GM04504 (cell line): ENCODE data around the gene POLR1A.

Experiments used
- DNase-seq: peaks from one replicate; pipeline ENCODE4 v3.0.0-alpha.2; 2012; ENCODE audit warnings: low read depth

Gene POLR1A

DNA sequence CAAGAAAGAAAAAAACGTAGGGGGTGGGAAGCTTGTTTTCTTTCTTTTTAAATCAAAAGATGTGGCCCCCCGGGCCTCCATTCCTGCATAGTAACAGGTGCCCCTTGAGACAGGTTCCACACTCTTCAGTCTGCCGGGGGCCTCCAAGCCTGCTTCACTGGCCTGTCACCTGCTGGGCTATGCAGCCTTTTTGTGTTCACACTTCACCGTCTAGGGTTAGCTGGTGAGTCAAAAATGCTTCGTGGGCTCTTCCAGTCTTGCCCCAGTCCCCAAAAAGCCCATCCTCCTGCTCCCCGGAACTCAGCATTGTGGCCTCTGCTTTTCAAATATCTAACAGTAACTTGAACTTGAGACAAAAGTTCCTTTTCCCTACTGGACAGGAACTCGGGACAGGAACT lies 67.9 kb downstream of the POLR1A start:
- DNase-seq = no peak

DNA sequence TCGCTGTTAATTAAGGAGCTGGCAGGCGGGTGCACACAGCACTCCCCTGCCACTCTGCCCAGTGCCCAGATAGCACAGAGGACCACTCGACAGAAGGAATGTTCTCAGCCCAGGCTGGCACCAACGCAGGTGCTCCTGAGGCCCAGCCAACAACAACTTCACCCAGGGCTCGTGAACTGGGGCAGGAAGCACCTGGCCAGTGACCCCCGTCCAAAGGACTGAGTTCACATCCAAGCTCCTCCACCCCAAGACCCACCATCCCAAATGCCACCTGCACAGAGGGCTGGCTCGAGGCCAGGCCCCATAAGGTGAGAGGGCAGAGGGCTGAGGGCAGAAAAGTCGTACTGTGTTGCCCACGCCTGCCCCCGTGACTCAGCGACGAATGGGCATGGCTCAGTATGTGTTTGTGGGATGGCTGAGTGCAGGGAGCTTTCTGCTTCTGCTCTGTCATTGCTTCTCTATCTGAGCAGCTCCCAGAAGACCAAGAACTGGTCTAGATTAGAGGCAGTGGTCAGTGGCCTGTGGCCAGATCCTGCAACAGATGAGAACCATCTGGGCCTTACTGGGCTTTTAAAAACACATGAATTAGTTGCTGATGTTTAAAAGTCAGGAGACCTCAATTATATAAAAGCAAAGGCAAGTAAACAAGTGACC lies 68.4 kb downstream of the POLR1A start:
- DNase-seq = peak; percentile 93

DNA sequence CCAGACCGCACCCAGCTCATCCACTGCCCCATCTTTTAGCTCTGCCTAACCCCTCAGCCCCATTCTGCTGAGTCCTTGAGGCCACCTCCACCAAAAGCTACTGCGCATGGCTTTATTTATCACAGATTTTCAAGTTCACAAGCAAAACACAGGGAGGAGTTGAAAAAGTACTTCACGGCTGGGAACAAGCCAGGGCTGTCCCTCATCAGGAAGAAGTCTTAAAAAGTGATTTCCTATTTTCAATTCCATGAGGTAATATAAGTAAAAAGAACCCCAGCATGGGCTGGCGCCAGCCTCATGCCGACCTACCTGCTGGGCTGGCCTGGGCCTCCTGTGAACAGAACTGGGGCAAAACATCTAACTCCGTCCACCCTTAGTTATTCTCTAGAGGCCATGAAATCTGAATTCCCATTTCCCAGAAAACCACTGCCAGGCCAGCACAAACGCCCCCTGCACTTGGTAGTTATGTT lies 69.0 kb downstream of the POLR1A start:
- no peak for DNase-seq

DNA sequence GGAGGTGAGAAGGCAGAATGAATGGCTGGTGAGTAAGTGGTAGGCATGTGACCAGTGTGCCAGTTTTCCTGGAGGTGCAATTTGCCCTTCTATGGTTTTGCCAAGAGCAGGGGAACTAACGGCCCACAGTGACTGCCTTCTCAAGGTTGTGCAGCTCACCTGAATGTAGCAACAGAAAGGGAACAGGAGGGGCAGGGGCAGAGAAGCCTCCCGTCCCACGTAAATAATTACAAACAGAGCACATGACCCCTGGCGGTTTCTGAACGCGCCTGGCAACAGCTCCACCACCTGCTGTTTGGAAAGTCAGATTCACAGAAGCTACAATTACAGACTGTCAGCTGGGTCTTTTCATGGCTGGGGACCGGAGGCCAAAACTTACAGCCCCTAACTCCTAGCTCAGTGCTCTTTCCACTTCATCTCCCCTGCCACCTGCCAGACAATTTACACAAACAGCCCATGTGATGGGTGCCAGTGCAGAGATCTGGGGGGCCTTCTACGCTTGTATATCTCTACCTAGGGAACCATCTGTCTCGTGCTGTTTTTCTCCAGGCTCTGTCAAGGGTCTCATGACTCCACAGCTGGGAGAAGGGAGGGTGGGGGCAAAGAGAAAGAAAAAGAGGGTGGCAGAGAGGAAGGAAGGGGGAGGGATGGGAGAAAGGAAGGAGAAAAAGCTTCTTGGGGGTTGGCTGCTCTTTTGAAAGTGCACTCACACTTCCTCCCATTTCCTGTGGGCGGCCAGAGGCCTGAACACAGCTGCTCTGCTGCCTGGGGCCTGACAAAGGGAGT lies 69.6 kb downstream of the POLR1A start:
- peak; percentile 60 for DNase-seq

DNA sequence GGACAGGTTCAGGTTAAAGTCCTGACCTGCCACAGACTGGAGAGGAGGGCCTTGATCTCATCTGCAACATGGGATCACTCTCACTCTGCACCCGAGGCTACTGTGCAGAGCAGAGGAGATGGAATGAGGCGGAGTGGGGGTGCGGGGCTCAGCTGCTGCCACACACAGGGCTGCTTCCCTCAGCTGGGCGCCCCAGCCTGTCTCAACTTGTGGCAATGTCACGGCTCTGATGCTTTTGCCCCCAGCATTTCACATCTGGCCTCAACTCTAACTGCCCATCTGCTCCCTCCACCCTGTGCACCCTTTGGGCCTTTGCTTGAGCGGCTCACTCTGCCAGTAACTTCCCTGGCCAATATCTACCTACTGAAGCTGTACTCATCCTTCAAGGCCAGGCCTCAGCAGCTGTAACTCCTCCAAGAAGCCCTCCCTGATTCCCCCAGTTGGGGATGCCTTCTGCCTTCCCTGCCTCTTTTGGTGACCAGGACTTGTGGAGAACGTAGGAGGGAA lies 70.3 kb downstream of the POLR1A start:
- no peak for DNase-seq

DNA sequence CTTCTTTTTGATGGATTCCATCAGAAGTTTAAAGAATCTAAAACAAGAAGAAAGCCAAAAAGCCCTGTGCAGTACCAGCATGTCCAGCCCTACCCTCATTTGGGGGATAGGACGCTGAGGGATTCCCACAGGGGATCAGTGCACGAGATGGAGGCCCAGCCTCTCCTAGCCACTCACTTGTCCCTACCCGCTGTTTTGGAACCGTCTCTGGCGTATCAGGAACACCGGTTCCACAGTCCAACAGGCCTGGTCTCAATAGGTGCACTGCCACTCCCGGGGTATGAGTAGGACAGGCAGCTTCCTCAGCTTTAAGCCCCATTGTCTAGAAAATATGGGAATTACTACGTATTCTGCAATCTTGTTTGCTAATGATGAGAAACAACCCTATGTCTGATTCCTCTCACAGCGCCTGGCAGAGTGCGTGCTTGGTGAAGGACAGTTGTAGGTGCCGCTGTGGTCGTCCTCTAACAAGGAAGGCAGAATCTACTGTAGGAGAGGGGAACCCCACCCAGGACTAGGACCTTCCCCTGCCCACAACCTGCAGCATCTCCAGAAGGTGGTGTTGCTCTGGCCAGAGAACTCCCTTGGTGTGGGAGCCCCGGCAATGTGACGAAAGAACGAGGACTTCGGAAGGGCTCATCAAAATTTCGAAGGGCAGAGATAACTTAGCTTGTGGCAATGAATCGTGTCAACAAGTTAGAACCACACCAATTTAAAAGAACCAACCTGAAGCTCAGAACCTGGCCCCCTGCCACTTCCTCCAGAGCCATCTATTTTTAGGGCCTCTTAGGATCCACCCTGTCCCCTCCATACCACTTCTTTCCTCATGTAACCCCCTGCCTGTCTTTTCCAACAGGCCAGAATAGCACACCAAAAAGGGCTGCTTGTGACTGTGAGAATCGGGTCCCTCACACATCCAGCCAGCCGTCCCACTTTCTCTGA lies 71.7 kb downstream of the POLR1A start:
- DNase-seq = no peak

DNA sequence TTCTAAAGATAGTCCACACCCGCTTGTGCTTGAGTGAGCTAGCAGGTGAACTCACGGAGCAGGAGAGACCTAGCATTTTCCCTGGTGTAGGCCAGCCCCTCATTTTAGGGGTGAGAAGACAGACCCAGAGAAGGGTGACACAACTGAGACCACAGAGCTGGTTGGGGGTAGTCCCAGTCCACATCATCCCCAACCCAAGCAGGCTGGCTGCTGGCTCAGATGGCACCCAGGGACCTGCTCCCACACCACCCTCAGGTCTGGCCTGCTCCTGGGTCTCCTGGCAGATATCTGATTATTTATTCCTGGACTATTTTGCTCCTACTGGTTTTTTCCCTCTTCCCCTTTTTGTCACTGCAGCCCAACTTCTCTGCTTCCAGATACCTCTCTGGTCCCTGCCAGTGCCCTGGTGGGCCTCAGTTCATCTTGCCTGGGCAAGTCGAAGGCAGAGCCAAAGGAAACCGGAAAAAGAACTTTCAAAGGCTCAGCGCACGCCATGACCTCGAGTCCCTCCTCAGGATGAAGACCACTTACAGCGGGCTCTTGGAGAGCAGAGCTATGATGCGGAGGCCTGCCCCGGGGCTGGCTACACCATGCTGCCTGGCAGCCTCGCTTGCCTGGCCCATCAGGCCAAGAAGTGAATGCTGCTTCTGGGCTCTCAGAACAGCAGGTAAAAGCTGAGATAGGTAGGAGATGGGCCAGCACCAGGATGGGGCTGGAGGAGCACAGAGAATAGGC lies 72.7 kb downstream of the POLR1A start:
- DNase-seq = no peak

DNA sequence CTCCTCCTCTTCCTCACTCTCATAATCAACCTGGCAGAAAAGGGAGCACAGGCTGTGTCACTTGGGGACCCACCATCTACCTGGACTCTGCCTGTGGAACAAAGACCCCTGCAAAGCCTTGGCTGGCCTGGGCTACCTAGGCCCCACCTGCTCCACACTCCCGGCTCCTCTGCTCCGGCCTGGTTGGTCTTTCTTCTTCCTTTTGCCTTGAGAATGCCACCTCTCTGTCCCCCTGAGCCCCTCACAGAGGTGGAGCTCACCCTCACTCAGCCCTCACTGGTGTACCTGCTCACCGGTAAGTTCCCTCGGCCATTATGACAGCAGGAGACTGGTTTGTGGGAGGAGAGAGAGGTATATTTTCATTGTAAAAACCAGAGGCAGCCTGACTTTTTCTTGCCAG lies 74.1 kb downstream of the POLR1A start:
- no peak for DNase-seq

DNA sequence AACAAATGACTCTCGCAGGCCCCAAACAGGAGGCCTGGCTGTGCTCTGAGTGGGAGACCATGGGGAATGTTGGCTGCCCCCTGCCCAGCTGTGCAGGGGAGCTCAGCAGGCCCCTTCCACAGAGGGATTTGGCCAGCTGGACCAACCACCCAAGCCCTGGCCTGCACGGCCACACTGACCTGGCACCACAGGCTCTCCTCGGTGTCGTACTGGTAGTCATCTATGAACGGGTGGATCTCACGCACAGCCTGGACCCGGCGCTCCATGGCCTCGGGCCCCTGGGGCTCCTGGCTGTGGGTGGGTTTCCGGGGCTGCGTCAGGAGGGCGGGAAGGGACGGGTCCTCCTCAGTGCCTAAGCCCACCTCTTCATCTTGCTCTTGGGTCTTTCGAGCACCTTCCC lies 74.5 kb downstream of the POLR1A start:
- DNase-seq = no peak

DNA sequence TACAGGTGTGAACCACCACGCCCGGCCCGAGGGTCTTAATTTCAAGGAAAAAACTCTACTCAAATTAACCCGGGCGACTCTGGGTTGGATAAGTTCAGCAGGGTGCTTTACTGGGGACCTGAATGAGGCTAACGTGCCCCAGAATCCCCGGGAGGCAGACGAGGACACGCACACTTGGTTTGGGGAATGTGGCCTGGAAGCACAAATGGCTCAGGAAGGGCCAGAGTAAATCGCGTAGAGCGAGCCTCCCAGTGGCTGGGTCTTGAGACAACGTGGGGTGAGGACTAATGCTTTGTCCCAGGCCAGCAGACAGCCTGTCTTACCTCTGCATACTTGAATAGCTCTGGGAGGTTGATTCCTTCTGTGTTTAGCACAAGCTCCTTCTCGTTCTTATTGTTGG lies 75.8 kb downstream of the POLR1A start:
- DNase-seq = no peak

DNA sequence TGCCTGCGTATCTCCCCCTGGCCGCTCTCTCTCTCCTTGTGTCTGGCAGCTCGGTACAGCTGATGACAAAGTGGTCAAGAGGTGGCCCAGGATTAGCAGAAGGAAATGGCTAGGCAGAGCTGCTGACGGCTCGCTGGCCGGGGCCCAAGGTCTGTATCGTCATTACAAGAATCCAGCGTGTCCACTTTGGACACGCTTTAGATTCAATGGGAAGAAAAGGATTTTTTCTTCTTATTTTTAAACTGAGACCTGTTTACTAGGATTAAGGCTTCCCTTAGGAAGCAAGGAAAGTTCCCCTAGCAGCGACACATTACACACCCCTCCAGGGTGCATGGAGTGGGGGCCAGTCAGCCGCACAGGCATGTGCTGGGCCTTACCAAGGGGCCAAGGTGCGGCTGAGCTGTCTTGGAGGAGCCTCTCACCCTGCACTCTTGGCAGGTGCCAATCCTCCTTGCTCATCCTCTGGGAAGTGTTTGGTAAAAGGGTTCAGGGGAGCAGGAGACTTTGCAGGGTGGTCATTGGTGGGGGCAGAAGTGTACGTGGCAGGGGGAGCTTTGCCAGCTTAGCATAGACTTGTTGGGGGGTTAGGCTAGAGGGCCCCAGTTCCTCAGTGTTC lies 76.8 kb downstream of the POLR1A start:
- DNase-seq = no peak

DNA sequence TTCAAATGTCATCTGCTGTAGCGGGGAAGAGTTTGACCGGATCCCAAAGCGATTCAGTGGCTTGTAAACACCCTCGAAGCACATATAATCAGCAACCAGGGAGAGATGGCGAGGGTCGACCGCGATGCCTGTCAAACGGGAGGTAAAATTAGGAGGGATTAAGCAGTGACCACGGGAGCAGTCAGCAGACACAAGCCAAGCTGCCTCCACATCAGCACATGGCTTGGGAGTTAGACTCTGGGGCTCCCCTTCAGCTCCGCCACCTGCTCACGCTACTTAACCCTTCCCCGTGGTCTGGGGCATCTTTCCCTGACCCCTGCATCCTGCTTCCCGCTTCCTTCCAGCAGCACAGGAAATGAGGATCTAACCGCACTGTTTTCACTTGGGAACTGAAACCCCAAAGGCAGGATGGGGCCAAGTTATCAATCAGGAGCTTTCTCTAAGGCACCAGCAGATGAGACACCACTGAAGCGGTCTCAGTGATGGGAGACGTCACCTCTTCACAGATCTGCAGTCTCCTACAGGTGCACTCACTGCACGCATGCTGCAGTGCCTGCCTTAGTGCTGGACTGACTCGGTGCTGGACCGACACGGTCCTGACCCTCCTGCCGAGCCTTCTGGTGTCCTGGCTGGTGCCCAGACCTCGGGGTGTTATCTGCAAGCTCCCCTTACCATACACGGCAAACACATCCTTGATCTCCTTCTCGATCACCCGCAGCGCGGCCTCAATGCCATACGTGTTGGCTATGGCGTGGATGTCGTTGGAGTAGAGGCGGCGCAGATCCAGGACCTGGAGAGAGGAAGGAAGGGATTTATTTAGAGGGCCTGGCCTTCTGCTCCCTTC lies 77.5 kb downstream of the POLR1A start:
- DNase-seq = no peak

DNA sequence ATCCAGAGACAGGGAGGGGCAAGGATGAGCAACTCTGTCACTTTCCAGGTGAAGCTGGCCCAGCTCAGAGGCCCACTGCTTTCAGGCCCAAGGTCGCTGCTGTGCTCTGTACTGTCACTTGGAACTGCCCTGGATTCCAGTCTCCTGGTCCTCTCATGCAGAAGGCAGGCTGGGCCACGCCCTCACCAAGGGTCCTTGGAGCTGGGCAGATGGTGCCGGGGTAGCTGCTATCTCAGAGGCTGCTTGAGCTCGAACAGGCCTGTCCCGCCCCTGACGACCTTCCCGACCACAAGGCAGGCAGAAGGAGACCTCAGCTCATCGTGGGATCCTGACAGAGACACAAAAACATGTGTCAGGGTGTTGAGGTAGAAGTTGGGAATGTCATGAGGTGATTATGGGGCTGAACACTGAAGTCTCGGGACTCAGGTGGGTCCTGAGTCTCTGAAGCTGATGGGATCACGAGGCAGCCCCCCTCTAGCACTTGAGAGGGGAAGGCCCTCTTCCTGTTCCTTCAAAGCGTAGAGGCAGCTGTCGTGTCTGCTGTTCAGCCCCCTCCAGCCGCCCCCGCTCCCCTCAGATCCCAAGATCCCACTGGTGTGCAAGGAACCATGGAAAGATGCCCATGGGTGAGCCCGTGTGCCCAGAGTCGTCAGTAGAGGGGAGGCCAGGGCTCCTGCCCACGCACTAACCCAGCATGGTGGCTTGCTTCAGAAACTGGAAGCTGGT lies 78.3 kb downstream of the POLR1A start:
- DNase-seq = no peak

DNA sequence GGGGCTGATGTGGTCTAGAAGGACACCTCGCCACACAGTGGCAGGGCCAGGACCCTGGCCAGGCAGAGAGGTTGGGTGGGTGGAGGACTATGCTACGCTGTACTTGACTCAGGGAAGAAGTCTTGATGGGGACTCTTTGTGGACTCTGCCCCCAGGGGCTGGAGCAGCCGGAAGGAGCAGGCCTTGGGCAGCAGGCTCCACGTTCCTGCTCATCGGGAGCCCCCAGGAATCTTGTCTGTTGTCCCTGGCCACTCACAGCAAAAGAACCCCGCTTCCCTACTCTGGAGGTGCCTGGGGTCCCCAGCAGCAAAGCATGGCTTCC lies 79.0 kb downstream of the POLR1A start:
- DNase-seq = no peak

DNA sequence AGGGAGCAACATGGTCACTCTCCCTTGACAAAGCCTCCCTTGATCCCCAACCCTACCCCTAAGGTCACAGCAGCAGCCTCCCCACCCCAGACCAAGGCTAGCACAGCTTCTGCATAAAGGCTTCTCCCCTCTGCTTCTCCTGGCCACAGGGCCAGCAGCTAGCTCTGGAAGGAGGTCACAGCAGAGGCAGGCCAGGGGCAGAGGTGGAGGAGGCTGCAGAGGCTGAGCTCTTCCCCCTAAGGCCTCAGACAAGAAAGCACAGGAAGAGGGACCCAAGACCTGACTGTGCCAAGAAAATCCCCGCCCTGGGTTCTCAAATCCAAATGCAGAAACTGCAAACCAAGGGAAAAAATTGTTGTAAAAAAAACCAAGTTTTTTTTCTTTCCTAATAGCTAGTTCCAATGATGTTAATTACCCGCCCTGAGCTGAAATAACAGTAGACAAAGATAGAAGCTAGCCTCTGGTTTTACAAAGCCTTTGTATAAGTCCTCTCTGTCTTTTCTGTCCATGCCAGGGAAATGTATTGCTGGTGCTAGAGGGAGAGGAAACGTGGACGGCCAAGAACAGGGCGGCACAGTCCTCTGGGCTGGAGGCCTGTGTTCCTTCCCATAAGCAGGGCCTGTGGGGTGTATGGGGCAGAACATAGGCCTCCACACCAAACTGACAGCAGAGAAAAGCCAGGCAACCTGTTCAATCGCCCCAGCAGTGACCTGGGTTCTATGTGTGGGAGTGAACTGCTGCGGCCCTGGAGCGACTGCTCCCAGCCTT lies 79.5 kb downstream of the POLR1A start:
- no peak for DNase-seq

DNA sequence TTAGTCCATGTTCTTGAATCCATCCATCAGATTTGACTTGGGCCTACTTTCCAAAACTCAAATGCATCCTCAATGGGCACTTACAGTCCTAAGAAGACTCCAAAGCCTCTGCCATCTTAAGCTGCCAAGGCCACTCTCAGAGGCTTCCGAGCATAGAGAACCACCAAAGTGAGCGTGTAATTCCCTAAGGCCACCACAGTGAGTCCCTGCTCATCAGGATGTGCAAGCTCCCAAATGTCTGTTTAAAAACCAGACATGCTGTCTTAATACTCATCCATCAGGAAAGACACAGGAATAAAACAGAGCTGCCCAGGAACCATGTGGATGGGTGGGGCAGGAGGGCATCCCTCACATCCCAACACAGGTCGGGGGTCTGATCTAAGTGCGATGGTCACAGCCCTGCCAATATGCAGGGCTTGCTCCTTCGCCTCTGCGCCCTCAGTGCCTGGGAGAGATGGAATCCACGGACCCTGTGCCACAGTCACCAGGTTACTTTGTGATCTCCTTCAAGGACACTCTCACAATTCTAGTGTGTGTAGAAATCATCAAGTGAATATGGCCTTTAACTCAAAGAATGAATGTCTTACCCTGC lies 80.4 kb downstream of the POLR1A start:
- DNase-seq = no peak

DNA sequence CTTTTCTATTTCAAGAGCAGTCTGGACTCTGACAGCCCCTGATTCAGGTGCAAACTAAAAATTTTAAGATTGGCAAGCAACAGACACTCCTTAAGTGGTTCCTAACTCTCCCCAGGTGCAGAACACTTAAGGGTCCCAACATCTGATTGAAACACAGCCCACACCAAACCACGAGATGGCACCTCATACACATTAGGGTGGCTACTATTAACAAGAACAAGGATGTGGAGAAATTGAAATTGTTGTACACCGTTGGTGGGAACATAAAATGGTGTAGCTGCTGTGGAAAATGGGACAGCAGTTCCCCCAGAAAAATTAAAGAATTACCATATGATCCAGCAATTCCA lies 82.3 kb downstream of the POLR1A start:
- no peak for DNase-seq

DNA sequence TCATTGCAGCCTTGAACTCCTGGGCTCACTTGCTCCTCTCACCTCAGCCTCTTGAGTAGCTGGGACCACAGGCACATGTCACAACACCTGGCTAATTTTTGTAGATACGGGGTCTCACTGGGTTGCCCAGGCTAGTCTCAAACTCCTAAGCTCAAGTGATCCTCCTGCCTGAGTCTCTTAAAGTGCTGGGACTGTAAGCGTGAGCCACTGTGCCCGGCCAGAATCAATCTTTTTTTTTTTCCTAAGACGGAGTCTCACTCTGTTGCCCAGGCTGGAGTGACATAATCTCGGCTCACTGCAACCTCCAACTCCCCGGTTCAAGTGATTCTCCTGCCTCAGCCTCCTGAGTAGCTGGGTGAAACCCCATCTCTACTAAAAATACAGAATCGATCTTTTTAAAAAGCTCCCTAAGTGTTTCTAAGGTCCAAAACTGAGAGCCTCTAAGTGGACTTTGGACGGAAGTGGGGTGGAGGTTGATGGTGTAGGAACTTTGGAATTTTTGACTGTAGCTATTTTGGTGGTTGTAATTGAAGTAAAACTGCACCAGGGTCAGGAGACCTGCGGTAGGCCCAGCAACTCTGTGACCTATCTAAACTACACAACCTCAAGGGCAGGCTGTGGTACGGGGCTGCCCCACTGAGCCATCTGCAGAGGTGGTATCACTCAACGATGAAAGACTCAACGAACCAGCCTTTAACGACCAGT lies 82.9 kb downstream of the POLR1A start:
- DNase-seq = no peak
